NCI-H2107 treated with DMSO at 0.1 percent for 48 hours (cell line): ENCODE measurements around the gene TMEM114.
"Not testable (repeated sequence)": the region's sequence is repeated elsewhere in the genome, so short reads cannot be mapped to it uniquely, and the experiment has no call there.

Experiments used
- DNase-seq: peaks from one replicate; lab custom pipeline; 2025; ENCODE audit not compliant: unreplicated experiment; lab: John Stamatoyannopoulos, UW

TMEM114 gene

DNA sequence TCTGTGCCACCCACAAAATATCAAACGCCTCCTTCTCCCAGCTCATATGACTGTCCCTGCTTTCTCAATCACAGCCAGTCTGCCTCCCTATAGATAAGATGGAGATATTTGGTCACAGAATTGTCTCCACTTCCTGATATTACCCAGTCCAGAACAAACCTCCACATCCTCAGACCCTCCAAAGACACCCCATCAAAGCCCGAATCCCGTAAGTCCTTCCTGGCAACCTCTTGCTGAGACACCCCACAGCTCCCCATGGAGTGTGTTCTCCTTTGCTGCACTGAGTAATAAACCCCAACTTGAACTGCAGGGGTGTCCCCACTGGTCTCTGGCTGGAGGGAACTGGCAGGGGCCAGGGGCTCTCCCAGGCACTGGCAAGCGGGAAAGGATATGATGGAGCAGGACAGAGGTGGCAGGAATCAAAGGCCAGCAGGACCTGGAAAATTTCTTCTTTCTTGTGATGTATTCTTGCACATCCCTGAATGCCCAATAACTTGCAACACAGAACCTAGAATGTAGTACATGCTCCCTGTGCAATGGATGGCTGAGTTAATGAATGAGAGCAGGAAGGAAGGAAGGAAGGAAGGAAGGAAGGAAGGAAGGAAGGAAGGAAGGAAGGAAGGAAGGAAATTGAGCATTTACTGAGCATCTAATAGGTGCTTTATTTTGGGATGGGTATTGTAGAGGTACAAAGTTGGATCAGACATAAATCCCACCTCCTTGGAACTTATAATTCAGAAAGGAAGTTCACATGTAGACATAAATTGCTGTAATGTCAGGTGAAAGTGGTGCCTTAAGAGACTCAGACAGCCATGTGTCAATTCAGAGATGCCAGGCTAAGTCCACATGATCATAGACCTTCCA lies 13.9 kb downstream of the TMEM114 start:
- DNase-seq = no peak

DNA sequence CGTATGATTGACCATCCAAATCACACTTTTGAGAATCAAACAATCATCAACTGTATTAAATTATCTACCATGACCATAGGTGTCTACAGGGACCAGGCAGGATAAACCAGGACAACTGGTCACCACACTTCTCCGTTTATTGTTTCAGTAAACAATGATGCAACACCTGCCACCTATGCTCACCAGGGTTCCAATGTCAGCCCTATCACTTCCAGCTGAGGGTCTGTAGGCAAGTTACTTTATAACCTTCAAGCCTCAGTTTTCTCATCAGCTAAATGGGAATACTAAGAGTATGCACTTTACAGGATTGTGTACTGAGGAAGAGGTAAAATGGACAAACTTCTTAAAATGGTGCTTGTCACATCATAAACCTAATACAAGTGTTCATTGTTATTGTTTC lies 14.9 kb downstream of the TMEM114 start:
- no peak for DNase-seq

DNA sequence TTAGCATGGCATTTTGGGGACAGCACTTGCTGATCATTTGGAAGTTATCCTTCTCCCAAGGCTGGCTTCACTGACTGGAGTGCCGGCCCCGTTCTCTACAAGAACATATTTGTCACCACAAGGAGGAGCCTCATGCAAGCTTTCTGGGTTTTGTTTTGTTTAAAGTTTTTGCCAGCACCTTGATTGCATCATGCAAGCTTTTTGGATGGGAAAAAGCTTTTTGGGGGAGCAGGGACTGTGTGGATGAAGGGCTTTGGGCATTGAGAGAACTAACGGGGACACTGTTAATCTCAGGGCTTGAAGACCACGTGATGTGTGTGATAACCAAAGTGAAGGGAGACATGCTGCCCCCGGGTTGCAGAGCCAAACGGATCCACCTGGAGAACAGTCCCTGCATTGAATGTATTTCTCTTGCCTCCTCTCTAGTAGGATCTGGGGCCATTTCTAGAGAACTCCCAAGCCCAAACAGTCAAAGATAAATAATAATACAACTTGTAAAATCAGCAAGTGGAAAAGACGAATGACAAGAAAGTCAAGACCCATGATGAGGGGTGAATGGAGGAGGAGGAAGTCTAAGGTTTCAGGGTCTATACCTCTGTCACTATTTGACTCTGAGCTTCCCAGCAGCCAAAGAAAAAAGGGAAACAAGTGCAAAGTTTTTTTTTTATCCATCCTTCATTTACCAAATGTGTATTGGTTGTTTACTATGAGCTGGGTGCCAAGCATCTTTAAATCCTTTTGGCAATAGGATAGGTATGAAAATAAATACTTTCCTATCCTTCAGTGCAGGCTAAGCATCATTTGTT lies 17.2 kb downstream of the TMEM114 start:
- DNase-seq = peak; percentile 3

DNA sequence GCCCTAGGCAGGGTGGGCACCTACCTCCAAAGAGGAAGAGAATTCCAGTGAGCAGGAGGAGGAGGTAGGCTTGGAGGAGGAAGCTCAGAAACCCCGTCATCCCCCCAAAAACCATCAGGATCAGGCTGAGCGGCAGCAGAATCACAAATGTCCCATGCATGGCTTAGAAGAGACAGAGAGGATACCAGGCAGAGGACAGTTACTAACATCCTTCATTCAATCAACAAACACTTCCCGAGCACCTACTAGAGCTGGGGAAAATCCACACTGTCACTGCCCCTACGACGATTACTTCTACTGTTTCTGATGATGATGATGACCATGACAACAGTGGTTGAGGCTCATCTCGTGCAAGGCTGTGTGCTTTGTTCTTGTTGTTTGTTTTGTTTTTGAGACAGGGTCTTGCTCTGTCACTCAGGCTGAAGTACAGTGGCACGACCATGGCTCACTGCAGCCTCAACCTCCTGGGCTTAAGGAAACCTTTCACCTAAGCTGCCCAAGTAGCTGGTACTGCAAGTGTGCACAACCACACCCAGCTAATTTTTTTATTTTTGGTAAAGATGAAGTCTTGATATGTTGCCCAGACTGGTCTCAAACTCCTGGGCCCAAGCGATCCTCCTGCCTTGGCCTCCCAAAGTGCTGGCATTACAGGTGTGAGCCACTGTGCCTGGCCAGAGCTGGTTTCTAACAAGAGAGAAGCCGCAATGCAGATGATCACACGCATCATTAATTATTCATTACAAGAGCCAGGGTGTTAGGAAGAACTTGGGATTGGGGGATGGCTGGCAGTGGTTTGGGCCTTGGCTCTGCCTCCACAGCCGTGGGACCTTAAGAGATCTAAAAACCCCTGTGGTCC lies 18.0 kb downstream of the TMEM114 start:
- no peak for DNase-seq

DNA sequence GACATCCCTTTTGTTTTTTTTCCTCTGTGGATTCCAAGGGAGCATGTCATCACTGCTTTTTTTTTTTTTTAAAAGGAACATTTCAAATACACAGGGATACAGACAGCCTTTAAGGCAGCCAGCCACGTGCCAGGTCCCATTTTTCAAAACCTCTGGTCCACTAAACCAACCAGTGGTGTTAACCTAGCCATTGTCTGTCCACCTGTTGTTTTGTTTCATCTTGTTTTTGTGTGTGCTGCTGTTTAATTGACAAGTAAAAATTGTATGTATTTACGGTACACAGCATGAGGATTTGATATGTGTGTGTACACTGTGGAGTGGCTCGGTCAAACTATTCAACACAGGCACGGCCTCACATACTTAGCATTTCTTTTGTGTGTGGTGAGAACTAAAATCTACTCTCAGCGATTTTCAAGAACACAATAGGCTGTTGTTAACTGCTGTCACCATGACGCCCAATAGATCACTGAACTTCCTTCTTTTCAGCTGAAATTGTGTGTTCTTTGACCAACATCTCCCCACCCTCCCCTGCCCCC lies 19.2 kb downstream of the TMEM114 start:
- DNase-seq = no peak

DNA sequence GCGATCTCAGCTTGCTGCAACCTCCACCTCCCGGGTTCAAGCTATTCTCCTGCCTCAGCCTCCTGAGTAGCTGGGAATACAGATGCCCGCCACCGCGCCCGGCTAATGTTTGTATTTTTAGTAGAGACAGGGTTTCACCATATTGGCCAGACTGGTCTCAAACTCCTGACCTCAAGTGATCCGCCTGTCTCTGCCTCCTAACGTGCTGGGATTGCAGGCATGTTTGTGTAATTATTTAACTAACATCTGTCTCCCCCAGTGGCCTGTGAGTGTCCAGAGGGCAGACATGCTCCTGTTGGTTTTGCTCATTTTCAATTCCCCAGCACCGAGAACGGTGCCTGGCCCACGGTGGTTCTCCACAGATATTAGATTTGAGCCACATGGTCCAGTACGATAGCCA lies 19.9 kb downstream of the TMEM114 start:
- DNase-seq = not testable (repeated sequence)

DNA sequence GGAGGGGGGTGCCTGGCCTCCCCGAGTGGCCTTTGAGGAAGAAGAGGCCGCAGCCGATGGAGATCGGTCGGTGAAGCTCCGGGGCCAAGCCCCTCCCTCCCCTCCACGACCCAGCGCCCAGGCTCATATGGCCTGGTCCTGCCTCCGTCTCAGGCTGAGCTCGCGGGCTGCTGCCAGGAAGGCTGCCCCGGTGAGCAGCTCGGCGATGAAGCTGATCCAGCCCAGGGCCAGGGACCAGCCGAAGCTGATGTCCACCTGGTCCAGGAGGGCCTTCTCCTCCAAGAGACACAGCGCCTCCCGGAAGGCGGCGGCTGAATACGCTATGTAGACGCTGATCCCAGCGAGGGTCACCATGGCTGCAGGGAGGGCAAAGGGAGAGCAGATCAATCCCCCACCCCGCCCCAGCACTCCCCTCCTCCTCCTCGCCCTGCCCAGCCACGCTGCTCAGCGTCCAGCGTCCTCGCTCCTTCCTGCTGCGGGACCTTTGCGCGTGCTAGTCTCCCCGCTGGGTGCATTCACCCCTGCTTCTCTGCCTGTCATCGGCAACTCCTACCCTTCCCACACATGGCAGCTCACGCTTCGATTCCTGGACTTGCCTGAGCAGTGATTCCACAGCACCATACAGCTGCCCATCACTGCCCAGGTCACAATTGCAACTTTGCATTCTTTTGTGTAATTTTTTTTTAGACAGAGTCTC lies 20.5 kb downstream of the TMEM114 start:
- no peak for DNase-seq

DNA sequence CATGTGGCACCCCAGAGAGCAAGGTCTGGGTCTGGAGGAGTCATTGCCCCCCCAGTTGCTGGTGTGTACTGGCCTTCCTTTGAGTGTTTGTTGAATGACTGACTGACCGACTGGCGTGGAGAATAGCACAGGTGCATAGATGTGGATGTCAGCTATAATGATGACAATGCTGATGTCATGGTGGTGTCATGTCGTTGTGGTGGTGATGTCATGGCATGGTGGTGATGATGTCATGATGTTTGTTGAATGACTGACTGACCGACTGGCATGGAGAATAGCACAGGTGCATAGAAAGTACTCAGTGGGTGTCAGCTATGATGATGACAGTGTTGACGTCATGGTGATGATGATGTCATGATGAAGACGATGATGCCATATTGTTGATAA lies 22.1 kb downstream of the TMEM114 start:
- DNase-seq = no peak

DNA sequence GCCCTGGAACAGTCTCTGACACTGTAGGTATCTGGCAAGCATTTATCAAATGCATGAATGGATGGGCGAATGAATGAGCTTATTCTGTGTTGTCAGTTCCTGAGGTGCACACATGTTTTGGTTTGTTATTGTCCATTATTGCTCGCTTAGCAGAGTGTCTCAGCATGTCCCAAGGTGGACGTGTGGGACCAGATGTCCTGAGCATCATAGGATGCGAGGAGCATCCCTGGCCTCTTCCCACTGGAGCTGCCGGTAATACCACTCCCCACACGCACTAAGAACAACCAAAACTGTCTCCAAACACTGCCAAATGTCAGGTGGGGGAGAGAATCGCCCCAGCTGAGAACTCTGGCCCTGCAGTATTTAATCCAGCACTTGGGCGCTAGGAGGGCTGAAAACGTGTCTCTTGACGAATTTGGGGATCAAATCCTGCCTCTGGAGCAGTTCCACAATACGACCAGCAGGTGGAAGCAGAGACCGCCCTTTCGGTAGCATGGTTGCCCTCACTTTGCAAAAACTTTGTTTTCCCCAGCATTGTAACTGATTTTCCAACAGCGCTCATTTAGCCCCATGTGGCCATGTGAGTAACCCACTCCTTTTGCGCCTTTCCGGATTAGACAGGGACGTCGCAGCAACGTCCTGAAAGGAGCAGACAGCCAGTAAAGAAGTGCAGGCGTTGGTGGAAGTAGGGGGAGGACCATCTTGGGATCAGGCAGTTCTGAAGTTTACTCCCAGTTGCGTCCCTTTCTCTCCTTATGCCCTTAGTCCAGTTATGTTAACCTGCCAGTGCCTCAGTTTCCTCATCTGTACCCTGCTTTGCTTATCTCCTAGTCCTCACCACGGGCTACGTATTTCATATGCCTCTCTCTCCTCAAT lies 22.7 kb downstream of the TMEM114 start:
- peak; percentile 58 for DNase-seq

DNA sequence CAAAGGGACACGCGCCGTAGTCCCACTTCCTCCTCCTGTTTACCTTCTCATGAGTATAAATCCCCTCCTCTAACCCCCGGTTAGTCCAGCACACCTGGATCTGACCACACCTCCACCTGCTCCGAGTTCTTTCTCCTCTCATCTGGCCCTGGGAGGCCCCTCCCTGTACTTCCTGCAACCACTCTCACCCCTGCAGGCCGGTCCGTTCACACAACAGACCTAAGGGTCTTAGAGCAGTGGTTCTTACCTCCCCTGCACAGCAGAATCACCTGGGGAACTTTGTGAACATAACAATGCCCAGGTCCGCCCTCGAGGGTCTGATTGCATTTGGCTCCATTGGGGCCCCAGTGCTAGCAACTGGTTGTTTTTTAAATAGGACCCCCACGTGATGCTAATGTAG lies 24.8 kb downstream of the TMEM114 start:
- no peak for DNase-seq

DNA sequence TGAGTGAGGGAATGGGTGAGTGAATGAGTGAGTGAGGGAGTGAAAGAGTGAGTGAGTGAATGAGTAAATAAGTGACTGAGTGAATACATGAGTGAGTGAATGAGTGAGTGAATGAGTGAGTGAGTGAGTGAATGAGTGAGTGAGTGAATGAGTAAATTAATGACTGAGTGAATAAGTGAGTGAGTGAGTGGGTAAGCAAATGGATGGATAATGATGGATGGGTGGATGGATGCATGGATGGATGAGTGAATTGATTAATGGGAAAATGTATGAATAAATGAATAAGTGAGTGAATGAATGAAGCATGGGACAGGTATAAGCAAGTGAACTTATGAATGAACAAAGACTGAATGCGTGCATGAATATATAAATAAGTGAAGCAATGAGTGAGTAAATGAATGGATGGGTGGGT lies 25.4 kb downstream of the TMEM114 start:
- DNase-seq = no peak

DNA sequence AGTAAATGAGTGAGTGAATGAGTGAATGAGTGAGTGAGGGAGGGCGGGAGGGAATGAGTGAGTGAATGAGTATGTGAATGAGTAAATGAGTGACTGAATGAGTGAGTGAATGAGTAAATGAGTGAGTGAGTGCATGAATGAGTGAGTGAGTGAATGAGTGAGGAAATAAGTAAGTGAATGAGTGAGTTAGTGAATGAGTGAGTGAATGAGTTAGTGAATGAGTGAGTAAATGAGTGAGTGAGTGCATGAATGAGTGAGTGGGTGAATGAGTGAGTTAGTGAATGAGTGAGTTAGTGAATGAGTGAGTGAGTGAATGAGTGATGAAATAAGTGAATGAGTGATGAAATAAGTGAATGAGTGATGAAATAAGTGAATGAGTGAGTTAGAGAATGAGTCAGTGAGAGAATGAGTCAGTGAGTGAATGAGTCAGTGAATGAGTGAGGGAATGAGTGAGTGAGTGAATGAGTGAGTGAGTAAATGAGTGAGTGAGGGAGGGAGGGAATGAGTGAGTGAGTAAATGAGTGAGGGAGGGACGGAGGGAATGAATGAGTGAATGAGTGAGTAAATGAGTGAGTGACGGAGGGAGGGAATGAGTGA lies 26.3 kb downstream of the TMEM114 start:
- DNase-seq = not testable (repeated sequence)

DNA sequence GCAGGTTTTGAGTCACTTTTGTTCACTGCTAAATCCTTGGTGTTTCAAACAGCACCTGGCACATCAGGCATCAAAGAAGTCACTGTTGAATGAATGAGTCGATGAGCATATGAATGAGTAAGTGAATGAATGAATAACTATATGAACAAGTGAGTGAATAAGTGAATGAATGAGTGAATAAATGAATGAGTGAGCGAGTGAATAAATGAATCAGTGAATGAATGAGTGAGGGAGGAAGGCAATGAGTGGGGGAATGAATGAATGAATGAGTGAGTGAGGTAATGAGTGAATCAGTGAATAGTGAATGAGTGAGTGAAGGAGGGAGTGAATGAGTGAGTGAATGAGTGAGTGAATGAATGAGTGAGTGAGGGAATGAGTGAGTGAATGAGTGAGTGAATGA lies 28.8 kb downstream of the TMEM114 start:
- no peak for DNase-seq

DNA sequence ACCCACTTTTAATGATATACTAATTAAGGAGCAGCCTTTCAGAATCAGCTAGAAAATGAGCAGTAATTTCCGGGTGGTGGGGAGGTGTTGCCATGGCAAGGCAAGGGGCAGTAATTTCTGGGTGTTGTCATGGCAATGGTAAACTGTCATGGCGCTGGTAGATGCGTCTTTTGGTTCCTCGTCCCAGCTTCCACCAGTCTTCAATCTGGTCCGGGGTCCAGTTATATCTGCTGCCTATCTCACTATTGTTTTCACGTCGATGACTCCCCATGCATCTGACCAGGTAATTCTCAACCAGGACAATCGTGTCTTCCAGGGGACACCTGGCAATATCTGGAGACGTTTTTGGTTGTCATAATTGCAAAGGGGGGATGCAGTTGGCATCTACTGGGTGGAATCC lies 34.9 kb downstream of the TMEM114 start:
- no peak for DNase-seq

DNA sequence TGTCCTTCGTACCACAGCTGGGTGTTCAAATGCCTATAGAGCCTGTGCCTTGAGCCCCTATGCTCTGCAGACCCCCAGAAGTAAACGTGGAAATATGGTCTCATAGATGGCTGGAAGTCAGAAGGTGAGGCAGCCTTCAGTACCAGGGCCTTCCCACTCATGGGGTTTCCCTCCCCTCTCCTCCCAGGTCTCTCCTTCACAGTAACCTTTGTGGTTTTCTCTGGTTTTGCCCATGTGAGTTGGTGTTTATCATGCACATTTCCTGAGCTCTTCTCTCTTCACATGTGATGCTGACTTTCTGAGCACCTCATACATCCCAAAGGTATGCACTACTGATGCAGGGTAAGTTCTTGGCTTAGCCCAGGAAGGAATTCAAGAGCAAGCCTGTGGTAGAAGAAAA lies 35.4 kb downstream of the TMEM114 start:
- DNase-seq = no peak

DNA sequence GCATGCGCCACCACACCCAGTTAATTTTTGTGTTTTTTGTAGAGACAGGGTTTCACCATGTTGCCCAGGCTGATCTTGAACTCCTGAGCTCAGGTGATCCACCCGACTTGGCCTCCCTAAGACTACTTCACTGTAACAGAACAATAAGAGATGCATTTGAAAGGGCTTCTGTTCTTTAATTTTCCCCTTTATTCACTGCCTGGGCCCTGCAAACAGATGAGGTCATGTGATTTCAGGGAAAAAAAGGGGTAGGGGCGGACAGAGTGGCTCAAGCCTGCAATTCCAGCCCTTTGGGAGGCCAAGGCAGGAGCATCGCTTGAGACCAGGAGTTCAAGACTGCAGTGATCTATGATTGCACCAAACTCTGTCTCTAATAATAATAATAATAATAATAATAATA lies 36.3 kb downstream of the TMEM114 start:
- no peak for DNase-seq

DNA sequence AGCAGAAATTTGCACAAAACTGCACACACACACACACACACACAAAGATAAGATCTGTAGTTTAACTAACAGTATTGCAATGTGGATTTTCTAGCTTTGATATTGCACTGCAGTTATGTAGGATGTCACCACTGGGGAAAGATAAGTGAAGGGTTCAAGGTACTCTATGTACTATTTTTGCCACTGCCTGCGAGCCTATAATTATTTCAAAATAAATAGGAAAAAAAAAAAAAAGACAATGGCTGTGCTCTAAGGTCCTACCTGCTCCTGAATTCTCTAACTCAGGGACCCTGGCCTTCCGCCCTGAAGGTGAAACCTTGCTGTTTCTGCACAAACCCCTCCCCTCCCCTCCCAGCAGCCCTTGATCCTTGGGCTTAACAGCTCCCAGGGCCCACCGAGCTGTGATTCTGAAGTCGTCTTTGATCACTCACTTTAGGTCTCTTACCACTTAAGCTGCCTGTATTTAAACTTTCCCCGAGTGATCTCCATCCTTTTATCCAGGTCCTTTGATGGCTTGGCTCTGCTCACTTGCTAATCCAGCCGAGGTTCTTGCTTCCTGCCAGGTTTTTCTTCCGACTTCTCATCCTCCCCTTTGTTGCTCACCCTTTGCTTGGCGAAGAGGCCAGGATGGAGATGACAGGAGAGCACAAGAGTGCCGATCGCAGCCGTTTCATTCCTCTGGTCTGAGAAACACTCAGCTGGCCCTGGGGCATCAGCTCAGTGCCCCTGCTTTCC lies 37.7 kb downstream of the TMEM114 start:
- DNase-seq = no peak
